Measurements from ENCODE around the gene AIDA. TPM values are rescaled to one million over a fixed set of nuclear protein-coding genes. Genes with fewer than 3 reads are reported as not detected.

Gene AIDA
- total RNA-seq, 2 experiments from 2014 or later, result 64.6 to 65.1 TPM

DNA sequence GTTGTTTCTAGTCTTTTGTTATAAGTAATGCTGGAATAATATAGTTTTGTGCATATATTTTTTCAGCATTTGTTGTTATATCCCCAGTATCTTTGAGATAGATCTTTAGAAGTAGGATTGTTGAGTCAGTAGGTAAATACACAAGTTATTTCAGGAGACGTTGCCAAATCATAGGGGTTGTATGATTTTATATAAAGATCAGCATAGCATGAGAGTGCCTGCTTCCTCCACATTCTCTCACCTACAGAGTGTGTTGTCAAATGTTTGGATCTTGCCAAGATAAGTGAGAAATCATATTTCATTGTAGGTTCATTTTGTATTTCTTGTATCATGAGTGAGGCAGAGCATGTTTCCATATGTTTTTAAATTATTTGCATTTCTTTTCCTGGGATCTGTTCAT, 69.8 kb downstream of the AIDA start:
- ChIA-PET POLR2A (interaction anchor here (1.5 to 2.4 kb wide), 2 partner anchors 15 to 70 kb away, joined by 3 to 15 read pairs; partner anchors contain the start of genes AIDA and BROX), CTCF (interaction anchor here (1.1 to 4.1 kb wide), 2 partner anchors 8 to 70 kb away, joined by 3 to 23 read pairs; partner anchors contain the start of genes AIDA and BROX)
- peaks cover 8% of the 10 kb centered on the region for H3K36me3 Mint-ChIP-seq
- H3K4me1 Mint-ChIP-seq (ENCODE audit: low read depth), result peaks cover 20% of the 10 kb centered on the region
- no peaks in the 10 kb centered on the region for H3K27me3 Mint-ChIP-seq
- H3K4me3 Mint-ChIP-seq, result peak overlapping the region; percentile 41
- no peaks in the 10 kb centered on the region for H3K9me3 Mint-ChIP-seq
- intact Hi-C loops (cut with micrococcal nuclease), result loop anchor here (5.0 to 10.0 kb wide), 2 partner anchors 648 to 900 kb away; partner anchors contain the start of gene DUSP10
- DNase-seq, result no peak
- H3K27ac Mint-ChIP-seq, result peak overlapping the region; percentile 29

DNA sequence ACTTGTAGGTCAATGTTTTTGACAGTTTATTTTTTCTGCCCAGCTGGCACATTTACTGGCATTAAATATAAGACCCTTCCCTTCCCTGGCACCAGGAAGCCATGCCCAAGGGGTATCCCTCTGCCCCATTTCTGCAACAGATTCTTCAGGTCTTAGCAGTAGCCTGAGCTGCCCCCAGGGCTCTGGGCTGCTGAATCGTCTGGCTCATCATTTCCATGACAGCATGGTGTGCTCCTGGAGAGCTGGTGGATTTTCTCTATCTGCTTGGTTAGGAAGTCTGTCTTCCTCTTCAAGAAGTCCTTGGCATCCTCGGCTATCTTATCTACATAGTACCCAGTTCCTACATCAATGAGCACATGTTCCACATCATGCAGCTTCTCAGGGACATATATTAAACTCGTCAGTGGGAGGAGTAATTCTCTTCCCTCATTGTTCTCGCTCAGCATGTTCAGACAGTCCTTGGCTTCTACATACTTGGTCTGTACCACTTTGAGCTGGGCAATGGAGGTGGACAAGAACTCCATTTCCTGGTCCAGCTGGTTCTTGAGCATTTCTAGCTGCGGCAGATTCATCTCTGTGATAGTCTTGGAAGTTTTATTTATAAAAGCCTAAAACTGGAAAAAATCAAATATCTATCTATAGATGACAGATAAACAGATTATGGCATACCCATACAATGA, 70.9 kb downstream of the AIDA start:
- Mint-ChIP-seq H3K9me3 (no peaks in the 10 kb centered on the region), H3K36me3 (peaks cover 11% of the 10 kb centered on the region), H3K4me3 (no peak overlapping the region), H3K4me1 (ENCODE audit: low read depth) (peaks cover 20% of the 10 kb centered on the region), H3K27me3 (no peaks in the 10 kb centered on the region), H3K27ac (no peak overlapping the region)
- intact Hi-C loops (cut with micrococcal nuclease), result loop anchor here (5.0 to 10.0 kb wide), 2 partner anchors 647 to 899 kb away; partner anchors contain the start of gene DUSP10
- POLR2A ChIA-PET, result no interaction called here
- no peak for DNase-seq
- CTCF ChIA-PET, result interaction anchor here (1.1 kb wide), 1 partner anchor 71 kb away, joined by 3 read pairs; the partner anchor contains the start of genes AIDA and BROX

GRCh38 chr1:222634180-222635013, 77.9 kb downstream of the AIDA start:
- Mint-ChIP-seq H3K27ac (no peak overlapping the region), H3K27me3 (no peaks in the 10 kb centered on the region), H3K4me3 (no peak overlapping the region), H3K9me3 (no peaks in the 10 kb centered on the region), H3K4me1 (ENCODE audit: low read depth) (peaks cover 2% of the 10 kb centered on the region), H3K36me3 (peaks cover 22% of the 10 kb centered on the region)
- intact Hi-C loops (cut with micrococcal nuclease), result loop anchor here (1.0 kb wide), 1 partner anchor 169 kb away; no protein-coding TSS in a partner anchor
- ChIA-PET POLR2A (interaction anchor here (0.7 to 1.2 kb wide), 3 partner anchors 10 to 78 kb away, joined by 3 to 5 read pairs (median 5); partner anchors contain the start of gene TAF1A), CTCF (interaction anchor here (0.6 to 3.4 kb wide), 38 partner anchors 10 to 1700 kb away, joined by 3 to 56 read pairs (median 4); partner anchors contain the start of gene TAF1A)
- DNase-seq, result peak; percentile 33

DNA sequence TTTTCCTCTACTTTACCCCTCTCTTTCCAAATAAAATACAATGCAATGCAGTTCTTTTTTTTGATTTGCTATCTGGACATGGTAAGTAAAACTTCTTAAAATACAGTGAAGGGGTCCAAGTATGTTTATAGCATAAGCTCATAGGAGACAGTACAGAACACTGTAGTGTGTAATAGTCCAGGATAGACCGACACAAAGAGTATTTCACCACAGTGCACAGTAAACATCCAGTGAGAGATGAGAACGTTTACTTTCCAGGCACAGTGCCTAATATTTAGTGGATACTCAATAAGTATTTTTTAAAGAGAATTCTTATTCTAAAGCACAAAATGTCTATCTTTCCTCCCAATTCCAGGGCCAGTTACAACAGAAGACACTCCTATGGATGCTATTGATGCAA, 79.5 kb downstream of the AIDA start:
- no peak for DNase-seq
- CTCF ChIA-PET, result interaction anchor here (3.4 kb wide), 1 partner anchor 168 kb away, joined by 56 read pairs; no protein-coding TSS in a partner anchor
- intact Hi-C loops (cut with micrococcal nuclease), result no loop called here
- H3K4me3 Mint-ChIP-seq, result no peak overlapping the region
- H3K27me3 Mint-ChIP-seq, result no peaks in the 10 kb centered on the region
- no peaks in the 10 kb centered on the region for H3K9me3 Mint-ChIP-seq
- peaks cover 2% of the 10 kb centered on the region for H3K4me1 Mint-ChIP-seq (ENCODE audit: low read depth)
- H3K36me3 Mint-ChIP-seq, result peaks cover 30% of the 10 kb centered on the region
- no peak overlapping the region for H3K27ac Mint-ChIP-seq
- POLR2A ChIA-PET, result no interaction called here

DNA sequence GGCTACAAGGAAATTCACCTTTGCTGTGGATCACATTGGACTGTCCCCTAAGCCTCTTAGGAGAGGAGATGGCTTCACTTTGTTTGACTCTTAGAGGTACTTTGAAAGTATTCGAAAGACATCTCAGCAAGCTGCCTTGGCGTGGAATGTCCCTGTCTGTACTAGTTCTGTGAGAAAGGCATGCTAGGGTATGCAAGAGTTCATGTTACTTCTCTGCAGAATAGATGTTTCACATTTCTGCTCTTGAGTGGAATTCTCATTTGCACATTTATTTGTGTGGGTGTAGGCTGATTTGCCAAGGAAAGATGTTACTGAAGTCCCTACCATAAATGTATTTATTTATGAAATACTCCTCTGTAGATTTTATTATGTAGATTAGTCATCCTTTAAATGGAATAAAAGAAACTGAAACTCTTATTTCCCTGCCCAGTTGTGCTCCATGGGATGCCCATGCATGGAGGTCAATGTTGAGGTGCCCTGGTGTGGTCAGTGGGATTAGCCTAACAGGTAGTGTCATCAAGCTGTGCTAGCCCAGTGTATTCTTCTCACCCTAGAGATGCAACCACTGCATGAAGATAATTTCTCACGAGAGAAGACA, 80.6 kb downstream of the AIDA start:
- POLR2A ChIA-PET, result no interaction called here
- Mint-ChIP-seq H3K27me3 (no peaks in the 10 kb centered on the region), H3K4me1 (ENCODE audit: low read depth) (peaks cover 2% of the 10 kb centered on the region), H3K9me3 (no peaks in the 10 kb centered on the region), H3K4me3 (no peak overlapping the region), H3K36me3 (peaks cover 34% of the 10 kb centered on the region), H3K27ac (no peak overlapping the region)
- CTCF ChIA-PET, result interaction anchor here (3.4 kb wide), 1 partner anchor 167 kb away, joined by 56 read pairs; no protein-coding TSS in a partner anchor
- DNase-seq, result no peak
- intact Hi-C loops (cut with micrococcal nuclease), result no loop called here

- no peak for DNase-seq
- ChIA-PET CTCF (no interaction called here), POLR2A (no interaction called here)
- intact Hi-C loops (cut with micrococcal nuclease), result no loop called here
- peaks cover 29% of the 10 kb centered on the region for H3K36me3 Mint-ChIP-seq
- H3K9me3 Mint-ChIP-seq, result no peaks in the 10 kb centered on the region
- peaks cover 2% of the 10 kb centered on the region for H3K4me1 Mint-ChIP-seq (ENCODE audit: low read depth)
- H3K27ac Mint-ChIP-seq, result no peak overlapping the region
- no peak overlapping the region for H3K4me3 Mint-ChIP-seq
- H3K27me3 Mint-ChIP-seq, result no peaks in the 10 kb centered on the region
Observed at GRCh38 chr1:222629921-222630535, 82.3 kb downstream of the AIDA start.

DNA sequence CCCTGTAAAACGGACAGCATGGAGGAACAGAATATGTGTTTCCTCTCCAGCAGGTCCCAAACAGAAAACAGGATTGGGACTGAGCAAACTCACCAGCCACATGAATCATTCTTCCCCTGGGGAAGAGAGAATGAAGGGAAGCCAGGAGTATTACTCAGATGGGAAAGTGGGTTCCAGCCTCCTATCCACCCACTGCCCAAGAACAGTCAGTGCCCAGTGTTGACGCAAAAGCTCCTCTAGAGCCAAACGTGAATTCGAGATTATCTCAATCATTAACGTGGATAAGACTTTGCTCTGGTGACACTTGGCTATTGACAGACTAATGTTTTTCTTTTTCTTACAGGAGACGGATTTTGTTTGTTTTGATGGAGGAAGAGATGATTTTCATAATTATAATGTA, 85.1 kb downstream of the AIDA start:
- POLR2A ChIA-PET, result no interaction called here
- Mint-ChIP-seq H3K27me3 (no peaks in the 10 kb centered on the region), H3K27ac (no peak overlapping the region), H3K4me1 (ENCODE audit: low read depth) (no peaks in the 10 kb centered on the region), H3K4me3 (no peak overlapping the region), H3K9me3 (no peaks in the 10 kb centered on the region), H3K36me3 (peaks cover 34% of the 10 kb centered on the region)
- CTCF ChIA-PET, result interaction anchor here (1.0 to 3.2 kb wide), 2 partner anchors 162 to 606 kb away, joined by 3 to 10 read pairs; no protein-coding TSS in a partner anchor
- no peak for DNase-seq
- intact Hi-C loops (cut with micrococcal nuclease), result no loop called here

DNA sequence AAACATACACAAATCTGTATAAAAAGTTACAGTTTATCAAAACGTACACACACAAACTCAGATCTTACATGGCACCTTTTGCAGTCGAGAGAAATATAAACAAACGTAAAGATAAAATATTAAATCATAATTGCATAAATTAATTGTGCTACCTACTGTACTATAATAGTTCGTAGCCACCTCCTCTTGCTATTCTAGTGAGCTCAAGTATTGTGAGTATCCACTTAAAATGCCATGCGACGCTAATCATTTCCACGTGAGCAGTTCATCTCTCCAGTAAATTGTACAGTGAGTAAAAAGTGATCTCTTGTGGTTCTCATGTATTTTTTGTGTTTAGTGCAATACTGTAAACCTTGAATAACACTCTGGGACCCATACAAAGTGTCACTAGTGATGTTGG, 88.1 kb downstream of the AIDA start:
- ChIA-PET POLR2A (no interaction called here), CTCF (interaction anchor here (3.0 to 3.2 kb wide), 2 partner anchors 10 to 159 kb away, joined by 10 to 13 read pairs; no protein-coding TSS in a partner anchor)
- no peaks in the 10 kb centered on the region for H3K9me3 Mint-ChIP-seq
- DNase-seq, result no peak
- intact Hi-C loops (cut with micrococcal nuclease), result no loop called here
- H3K27me3 Mint-ChIP-seq, result no peaks in the 10 kb centered on the region
- no peak overlapping the region for H3K27ac Mint-ChIP-seq
- no peak overlapping the region for H3K4me3 Mint-ChIP-seq
- peaks cover 20% of the 10 kb centered on the region for H3K4me1 Mint-ChIP-seq (ENCODE audit: low read depth)
- H3K36me3 Mint-ChIP-seq, result peaks cover 29% of the 10 kb centered on the region

- intact Hi-C loops (cut with micrococcal nuclease), result no loop called here
- H3K36me3 Mint-ChIP-seq, result peaks cover 27% of the 10 kb centered on the region
- POLR2A ChIA-PET, result no interaction called here
- H3K4me3 Mint-ChIP-seq, result no peak overlapping the region
- H3K27me3 Mint-ChIP-seq, result no peaks in the 10 kb centered on the region
- no peak for DNase-seq
- H3K4me1 Mint-ChIP-seq (ENCODE audit: low read depth), result peaks cover 24% of the 10 kb centered on the region
- CTCF ChIA-PET, result interaction anchor here (3.0 kb wide), 1 partner anchor 11 kb away, joined by 13 read pairs; no protein-coding TSS in a partner anchor
- H3K9me3 Mint-ChIP-seq, result no peaks in the 10 kb centered on the region
- no peak overlapping the region for H3K27ac Mint-ChIP-seq
Observed at GRCh38 chr1:222623458-222623857, 88.8 kb downstream of the AIDA start.

DNA sequence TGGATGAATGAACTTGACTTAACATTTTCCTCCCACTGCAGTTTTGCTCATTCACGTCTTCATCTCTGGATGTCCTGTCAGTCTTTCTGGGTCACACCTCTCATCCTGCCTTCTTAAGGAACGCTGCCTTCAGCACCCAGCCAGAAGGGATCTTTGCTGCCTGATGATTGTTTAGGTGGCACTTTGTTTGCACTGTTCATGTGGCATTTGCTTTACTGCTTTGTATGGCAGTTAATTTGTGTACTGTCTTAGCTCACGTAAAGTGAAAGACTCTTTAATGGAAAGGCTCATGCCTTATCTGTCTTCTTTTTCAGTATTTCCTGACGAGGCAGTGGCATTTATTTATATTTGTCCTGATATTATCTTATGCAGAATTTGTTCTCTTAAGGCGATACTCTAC, 89.5 kb downstream of the AIDA start:
- ChIA-PET CTCF (interaction anchor here (3.0 kb wide), 1 partner anchor 11 kb away, joined by 13 read pairs; no protein-coding TSS in a partner anchor), POLR2A (no interaction called here)
- Mint-ChIP-seq H3K36me3 (peaks cover 21% of the 10 kb centered on the region), H3K9me3 (no peaks in the 10 kb centered on the region), H3K4me3 (no peak overlapping the region), H3K4me1 (ENCODE audit: low read depth) (peaks cover 24% of the 10 kb centered on the region), H3K27ac (no peak overlapping the region), H3K27me3 (no peaks in the 10 kb centered on the region)
- intact Hi-C loops (cut with micrococcal nuclease), result no loop called here
- no peak for DNase-seq

DNA sequence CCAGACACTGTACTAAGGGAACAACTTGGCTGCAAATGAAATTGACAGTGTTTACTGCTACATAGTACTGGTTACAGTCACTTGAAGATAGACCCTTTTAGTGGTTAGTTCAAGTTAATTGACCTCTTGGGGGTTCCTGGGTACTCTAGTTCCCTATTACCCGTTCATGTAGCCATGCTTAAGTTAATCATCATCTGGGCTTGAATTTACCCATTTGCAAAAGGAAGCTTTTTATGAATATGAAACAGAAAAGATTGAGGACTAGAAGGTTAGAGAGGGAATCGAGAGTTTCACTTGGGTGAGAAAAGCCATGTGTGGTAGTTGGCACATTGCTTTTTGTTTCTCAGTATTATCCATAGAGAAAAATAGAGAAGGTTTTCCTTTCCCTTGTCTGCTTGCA, 91.7 kb downstream of the AIDA start:
- no peak overlapping the region for H3K27ac Mint-ChIP-seq
- intact Hi-C loops (cut with micrococcal nuclease), result no loop called here
- CTCF ChIA-PET, result interaction anchor here (0.7 to 3.5 kb wide), 4 partner anchors 14 to 513 kb away, joined by 3 to 15 read pairs (median 7); partner anchors contain the start of gene TAF1A
- no peak for DNase-seq
- no peaks in the 10 kb centered on the region for H3K9me3 Mint-ChIP-seq
- POLR2A ChIA-PET, result interaction anchor here (1.0 to 1.2 kb wide), 2 partner anchors 24 to 35 kb away, joined by 4 read pairs; no protein-coding TSS in a partner anchor
- H3K4me3 Mint-ChIP-seq, result no peak overlapping the region
- peaks cover 1% of the 10 kb centered on the region for H3K27me3 Mint-ChIP-seq
- peaks cover 10% of the 10 kb centered on the region for H3K36me3 Mint-ChIP-seq
- H3K4me1 Mint-ChIP-seq (ENCODE audit: low read depth), result peaks cover 24% of the 10 kb centered on the region

Data from activated CD4-positive, alpha-beta memory T cell treated with anti-CD3 and anti-CD28 coated beads for 36 hours (primary cell).